Natural killer cell treated with Interleukin-12 subunit alpha and Interleukin-12 subunit beta and Interleukin-15 and Interleukin-18, amount 100 ng/mL, for 72 hours (primary cell): ENCODE results near the gene FANCD2OS. TPM values are rescaled to one million over a fixed set of nuclear protein-coding genes. Genes with fewer than 3 reads are reported as not detected.
"Not testable (repeated sequence)": the region's sequence is repeated elsewhere in the genome, so short reads cannot be mapped to it uniquely, and the experiment has no call there.

ENCODE experiments used
- ATAC-seq, 2 donors: fragments of 150-1000 bp; cut with Tn5 transposase in 1 of 2; sonication (Bioruptor Pico), chemical (Tn5 transposase) in 1 of 2; 2 replicates each; pipeline ENCODE4 v1.10.0; 2021
- DNase-seq: peaks from one replicate; pipeline ENCODE4 v3.0.0; 2022; ENCODE audit warnings: low spot score
- H3K27ac Mint-ChIP-seq, 2 donors: 1 replicate in 1 of 2; 2 replicates in 1 of 2; pipeline ENCODE4 v1.8.0; 2022; ENCODE audit warnings: mixed read lengths in 2 of 2, mild to moderate bottlenecking in 1 of 2, moderate library complexity in 1 of 2
- H3K27me3 Mint-ChIP-seq, 2 donors: 1 replicate in 1 of 2; 2 replicates in 1 of 2; pipeline ENCODE4 v1.8.0; 2022; ENCODE audit warnings: mixed read lengths in 2 of 2
- H3K36me3 Mint-ChIP-seq: one replicate; pipeline ENCODE4 v1.8.0; 2022; ENCODE audit warnings: mixed read lengths
- H3K4me1 Mint-ChIP-seq, 2 donors: 1 replicate in 1 of 2; 2 replicates in 1 of 2; pipeline ENCODE4 v1.8.0; 2022; ENCODE audit warnings: low read depth in 2 of 2, mixed read lengths in 2 of 2, mild to moderate bottlenecking in 1 of 2
- H3K4me3 Mint-ChIP-seq: one replicate; pipeline ENCODE4 v1.8.0; 2022; ENCODE audit warnings: mixed read lengths
- H3K9me3 Mint-ChIP-seq: 2 replicates; pipeline ENCODE4 v1.8.0; 2022; ENCODE audit warnings: mixed read lengths
- total RNA-seq, 2 donors: library from RNA; stranded (reverse); gene quantifications; one replicate each; pipeline ENCODE4 v1.2.3, GENCODE V29; 2022

FANCD2OS gene
- total RNA-seq, 2 donors from 2014 or later: not detected

- no peak for DNase-seq
- Mint-ChIP-seq H3K27ac (peak overlapping the region in 1 of 2 donors; percentile 26), H3K4me3 (no peak overlapping the region), H3K4me1 (peaks cover 27 to 45% of the 10 kb centered on the region in 2 donors), H3K27me3 (no peaks in the 10 kb centered on the region), H3K36me3 (peaks cover 38% of the 10 kb centered on the region), H3K9me3 (no peaks in the 10 kb centered on the region)
- ATAC-seq: no peak
These were observed 14.7 kb upstream of the FANCD2OS start for GRCh38 chr3:10122724-10123123.

- peaks cover 32% of the 10 kb centered on the region for H3K36me3 Mint-ChIP-seq
- DNase-seq (no peak), ATAC-seq (no peak)
- H3K4me1 Mint-ChIP-seq: peaks cover 36 to 48% of the 10 kb centered on the region in 2 donors
- no peak overlapping the region for H3K4me3 Mint-ChIP-seq
- no peaks in the 10 kb centered on the region for H3K9me3 Mint-ChIP-seq
- peak overlapping the region; percentile 2 to 32 for H3K27ac Mint-ChIP-seq
- H3K27me3 Mint-ChIP-seq: no peaks in the 10 kb centered on the region
These were observed 13.0 kb upstream of the FANCD2OS start for GRCh38 chr3:10121064-10121463.

- no peak overlapping the region for H3K27ac Mint-ChIP-seq
- peaks cover 40 to 45% of the 10 kb centered on the region in 2 donors for H3K4me1 Mint-ChIP-seq
- peaks cover 23% of the 10 kb centered on the region for H3K36me3 Mint-ChIP-seq
- no peaks in the 10 kb centered on the region for H3K9me3 Mint-ChIP-seq
- no peak overlapping the region for H3K4me3 Mint-ChIP-seq
- DNase-seq (no peak), ATAC-seq (no peak)
- no peaks in the 10 kb centered on the region for H3K27me3 Mint-ChIP-seq
These were observed 11.3 kb upstream of the FANCD2OS start for GRCh38 chr3:10119376-10119775.

- Mint-ChIP-seq H3K36me3 (peaks cover 15% of the 10 kb centered on the region), H3K4me1 (peaks cover 32 to 33% of the 10 kb centered on the region in 2 donors), H3K9me3 (no peaks in the 10 kb centered on the region), H3K27me3 (no peaks in the 10 kb centered on the region), H3K27ac (peak overlapping the region; percentile 87 to 91), H3K4me3 (peak overlapping the region; percentile 97)
- ATAC-seq (no peak), DNase-seq (no peak)
These were observed 8.9 kb upstream of the FANCD2OS start for GRCh38 chr3:10116928-10117327.

GRCh38 chr3:10116138-10116460 lies 8.0 kb upstream of the FANCD2OS start:
- peak overlapping the region; percentile 87 to 91 for H3K27ac Mint-ChIP-seq
- no peaks in the 10 kb centered on the region for H3K9me3 Mint-ChIP-seq
- DNase-seq: no peak
- ATAC-seq: peak in 1 of 2 donors; percentile 34
- H3K4me3 Mint-ChIP-seq: peak overlapping the region; percentile 97
- no peaks in the 10 kb centered on the region for H3K27me3 Mint-ChIP-seq
- peaks cover 15% of the 10 kb centered on the region for H3K36me3 Mint-ChIP-seq
- peaks cover 29 to 31% of the 10 kb centered on the region in 2 donors for H3K4me1 Mint-ChIP-seq

- H3K4me1 Mint-ChIP-seq: peaks cover 23 to 26% of the 10 kb centered on the region in 2 donors
- DNase-seq: peak; percentile 95
- peak within 1 kb of the TSS; percentile 97 for H3K4me3 Mint-ChIP-seq
- H3K36me3 Mint-ChIP-seq: peaks cover 9% of the 10 kb centered on the region
- no peaks in the 10 kb centered on the region for H3K27me3 Mint-ChIP-seq
- H3K27ac Mint-ChIP-seq: peak within 1 kb of the TSS; percentile 87 to 91
- H3K9me3 Mint-ChIP-seq: no peaks in the 10 kb centered on the region
- ATAC-seq: peak; percentile 99 to 100
These were observed 7.5 kb upstream of the FANCD2OS start, which contains the start of gene BRK1 for GRCh38 chr3:10115326-10116137. Gene BRK1, plus strand, starts transcription at chr3:10115675. Its CDS starts 27 bp downstream, at chr3:10115702.

- H3K27me3 Mint-ChIP-seq: peaks cover 0 to 2% of the 10 kb centered on the region in 2 donors
These were observed 1.1 kb downstream of the FANCD2OS start for GRCh38 chr3:10106919-10107318.

GRCh38 chr3:10099041-10099440 lies 9.0 kb downstream of the FANCD2OS start:
- no peaks in the 10 kb centered on the region for H3K4me1 Mint-ChIP-seq

More at GRCh38 chr3:10106919-10107318, 1.1 kb downstream of the FANCD2OS start:
- H3K27ac Mint-ChIP-seq: no peak overlapping the region
- peaks cover 0 to 2% of the 10 kb centered on the region in 2 donors for H3K4me1 Mint-ChIP-seq
- no peak for DNase-seq
- ATAC-seq: no peak
- no peaks in the 10 kb centered on the region for H3K9me3 Mint-ChIP-seq
- H3K36me3 Mint-ChIP-seq: no peaks in the 10 kb centered on the region
- no peak overlapping the region for H3K4me3 Mint-ChIP-seq

GRCh38 chr3:10093678-10094077 lies 14.4 kb downstream of the FANCD2OS start:
- Mint-ChIP-seq H3K9me3 (no peaks in the 10 kb centered on the region), H3K27ac (no peak overlapping the region), H3K4me3 (no peak overlapping the region), H3K27me3 (no peaks in the 10 kb centered on the region), H3K4me1 (no peaks in the 10 kb centered on the region), H3K36me3 (peaks cover 14% of the 10 kb centered on the region)
- DNase-seq (no peak), ATAC-seq (no peak)

More at GRCh38 chr3:10099041-10099440, 9.0 kb downstream of the FANCD2OS start:
- peaks cover 5% of the 10 kb centered on the region for H3K36me3 Mint-ChIP-seq
- no peak overlapping the region for H3K4me3 Mint-ChIP-seq
- H3K9me3 Mint-ChIP-seq: no peaks in the 10 kb centered on the region
- no peak overlapping the region for H3K27ac Mint-ChIP-seq
- ATAC-seq (no peak), DNase-seq (no peak)
- no peaks in the 10 kb centered on the region for H3K27me3 Mint-ChIP-seq

GRCh38 chr3:10091387-10091786 lies 16.7 kb downstream of the FANCD2OS start:
- not testable (repeated sequence) for H3K9me3 Mint-ChIP-seq, H3K27ac Mint-ChIP-seq, H3K4me3 Mint-ChIP-seq, H3K4me1 Mint-ChIP-seq, DNase-seq, H3K27me3 Mint-ChIP-seq, ATAC-seq
- H3K36me3 Mint-ChIP-seq: peaks cover 12% of the 10 kb centered on the region

GRCh38 chr3:10090774-10091173 lies 17.3 kb downstream of the FANCD2OS start:
- not testable (repeated sequence) for ATAC-seq, H3K9me3 Mint-ChIP-seq, H3K4me1 Mint-ChIP-seq, H3K27me3 Mint-ChIP-seq, H3K4me3 Mint-ChIP-seq, DNase-seq, H3K27ac Mint-ChIP-seq
- H3K36me3 Mint-ChIP-seq: peaks cover 12% of the 10 kb centered on the region

GRCh38 chr3:10090179-10090578 lies 17.9 kb downstream of the FANCD2OS start:
- ATAC-seq (no peak), DNase-seq (no peak)
- Mint-ChIP-seq H3K9me3 (no peaks in the 10 kb centered on the region), H3K36me3 (peaks cover 12% of the 10 kb centered on the region), H3K27me3 (no peaks in the 10 kb centered on the region), H3K27ac (no peak overlapping the region), H3K4me3 (no peak overlapping the region), H3K4me1 (no peaks in the 10 kb centered on the region)

- Mint-ChIP-seq H3K27ac (no peak overlapping the region), H3K36me3 (peaks cover 12% of the 10 kb centered on the region), H3K4me3 (no peak overlapping the region), H3K4me1 (no peaks in the 10 kb centered on the region), H3K9me3 (no peaks in the 10 kb centered on the region), H3K27me3 (no peaks in the 10 kb centered on the region)
- DNase-seq (no peak), ATAC-seq (no peak)
These were observed 19.8 kb downstream of the FANCD2OS start for GRCh38 chr3:10088256-10088655.

GRCh38 chr3:10085738-10086137 lies 22.3 kb downstream of the FANCD2OS start:
- no peak for DNase-seq
- Mint-ChIP-seq H3K4me3 (no peak overlapping the region), H3K4me1 (no peaks in the 10 kb centered on the region), H3K9me3 (no peaks in the 10 kb centered on the region), H3K27ac (no peak overlapping the region), H3K27me3 (no peaks in the 10 kb centered on the region), H3K36me3 (peaks cover 22% of the 10 kb centered on the region)
- no peak for ATAC-seq
